Smooth muscle cell (in vitro differentiated cells): Measurements from ENCODE around the gene FUT8. TPM values are rescaled to one million over a fixed set of nuclear protein-coding genes. Genes with fewer than 3 reads are reported as not detected.

Experiments
- DNase-seq: peaks from one replicate; lab custom pipeline; 2025; ENCODE audit not compliant: unreplicated experiment; lab: John Stamatoyannopoulos, UW
- H2AFZ ChIP-seq: fragments of 200-600 bp; sonication (generic); 2 replicates; pipeline ENCODE4 v1.6.0; 2016; ENCODE audit warnings: antibody characterized with exemption, low read depth, mild to moderate bottlenecking
- H3F3A ChIP-seq: fragments of 200-600 bp; sonication (generic); 2 replicates; pipeline ENCODE4 v1.6.0; 2017; ENCODE audit warnings: antibody characterized with exemption, low read depth
- H3K27ac ChIP-seq: fragments of 200-600 bp; sonication (generic); 2 replicates; pipeline ENCODE4 v1.5.1; 2016; ENCODE audit warnings: low read depth, mild to moderate bottlenecking
- H3K27me3 ChIP-seq: fragments of 200-600 bp; sonication (generic); 2 replicates; pipeline ENCODE4 v1.6.1; 2016; ENCODE audit warnings: low read depth, mild to moderate bottlenecking
- H3K36me3 ChIP-seq: fragments of 200-600 bp; sonication (generic); 2 replicates; pipeline ENCODE4 v1.5.1; 2016; ENCODE audit warnings: low read depth
- H3K4me1 ChIP-seq: fragments of 200-600 bp; sonication (generic); 2 replicates; pipeline ENCODE4 v1.5.1; 2016; ENCODE audit warnings: low read depth
- H3K4me2 ChIP-seq: fragments of 200-600 bp; sonication (generic); 2 replicates; pipeline ENCODE4 v1.6.0; 2016; ENCODE audit warnings: mild to moderate bottlenecking
- H3K4me3 ChIP-seq: fragments of 200-600 bp; sonication (generic); 2 replicates; pipeline ENCODE4 v1.5.1; 2016; ENCODE audit warnings: mild to moderate bottlenecking
- H3K79me2 ChIP-seq: fragments of 200-600 bp; sonication (generic); 2 replicates; pipeline ENCODE4 v1.6.0; 2016; ENCODE audit warnings: low read depth, mild to moderate bottlenecking
- H3K9ac ChIP-seq: fragments of 200-600 bp; sonication (generic); 2 replicates; pipeline ENCODE4 v1.6.0; 2016; ENCODE audit warnings: low read depth
- H3K9me3 ChIP-seq: fragments of 200-600 bp; sonication (generic); replicated peaks from 2 replicates; pipeline ENCODE4 v1.5.1; 2016; ENCODE audit warnings: low read depth
- H4K20me1 ChIP-seq: fragments of 200-600 bp; sonication (generic); 2 replicates; pipeline ENCODE4 v1.6.0; 2016; ENCODE audit warnings: low read depth
- CTCF ChIP-seq: fragments of 200-600 bp; sonication (generic); IDR thresholded peaks from 2 replicates; pipeline ENCODE4 v1.5.1; 2017; ENCODE audit warnings: borderline replicate concordance, mild to moderate bottlenecking, antibody characterized with exemption; ENCODE audit not compliant: insufficient read depth, poor library complexity, severe bottlenecking
- WGBS: methylation state at CpG from one replicate; pipeline ENCODE4 v1.1.7; 2016; ENCODE audit warnings: low lambda C conversion rate; 5-methylcytosine and 5-hydroxymethylcytosine counted together
- polyA plus RNA-seq: library from polyadenylated mRNA; unstranded; fragments of >200 nt; fragmentation: Nextera tagmentation; extraction: Ambion mirVana; gene quantifications from 2 replicates; pipeline ENCODE4 v1.2.1, GENCODE V29; 2016
- total RNA-seq: library from RNA; depleted of rRNA; stranded (reverse); fragments of >200 nt; gene quantifications from 2 replicates; pipeline ENCODE4 v1.2.3, GENCODE V29; 2014

The FUT8 gene
- total and polyA plus RNA-seq, 2 experiments from 2014 or later, result 12.8 to 50.2 TPM

DNA sequence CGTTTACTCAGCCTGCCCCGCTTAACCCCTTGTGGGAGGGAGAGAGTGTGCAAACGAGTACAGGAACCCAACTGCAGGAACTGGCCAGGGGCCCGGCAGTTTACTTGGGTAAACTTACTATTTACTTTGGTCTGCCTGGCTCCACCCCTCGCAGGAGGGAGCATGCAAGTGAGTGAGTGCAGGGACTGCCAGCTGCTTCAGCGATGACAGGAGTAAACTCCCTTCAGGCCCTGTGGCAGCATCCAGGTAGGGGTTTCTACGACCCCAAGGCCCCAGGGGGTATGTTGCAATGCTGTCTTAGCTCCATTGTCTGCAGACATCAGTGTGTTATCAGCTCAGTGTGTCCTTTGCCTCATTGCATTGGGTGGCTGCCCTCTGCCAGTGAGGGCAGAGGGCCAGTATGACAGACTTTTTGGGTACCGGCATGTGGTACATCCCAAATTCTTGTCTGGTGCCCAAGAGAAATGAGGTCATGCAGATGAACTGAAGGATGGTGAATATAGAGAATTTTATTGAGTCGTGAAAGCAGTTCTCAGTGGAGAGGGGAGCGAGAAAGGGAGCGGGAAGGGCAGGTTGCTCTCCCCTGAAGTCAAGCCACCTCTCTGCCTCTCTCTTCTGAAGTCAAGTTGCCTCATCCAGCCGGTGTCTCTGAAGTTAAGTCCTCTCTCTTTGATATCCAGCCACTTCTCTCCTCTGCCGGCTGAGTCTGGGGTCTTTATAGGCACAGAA lies 181.8 kb downstream of the FUT8 start:
- H3K36me3 ChIP-seq, result no peaks in the 10 kb centered on the region
- no peaks in the 10 kb centered on the region for H3K79me2 ChIP-seq
- H3K4me3 ChIP-seq, result no peak overlapping the region
- H3F3A ChIP-seq, result no peaks in the 10 kb centered on the region
- H3K9ac ChIP-seq, result no peak overlapping the region
- DNase-seq, result no peak
- no peaks in the 10 kb centered on the region for H3K4me1 ChIP-seq
- no peak overlapping the region for H3K27ac ChIP-seq
- TF ChIP-seq CTCF, result no peak
- H2AFZ ChIP-seq, result no peak overlapping the region
- no peaks in the 10 kb centered on the region for H3K27me3 ChIP-seq
- WGBS, result 52% methylated on average over 13 of the region's 13 CpGs
- no peaks in the 10 kb centered on the region for H3K9me3 ChIP-seq
- no peaks in the 10 kb centered on the region for H4K20me1 ChIP-seq
- no peak overlapping the region for H3K4me2 ChIP-seq

DNA sequence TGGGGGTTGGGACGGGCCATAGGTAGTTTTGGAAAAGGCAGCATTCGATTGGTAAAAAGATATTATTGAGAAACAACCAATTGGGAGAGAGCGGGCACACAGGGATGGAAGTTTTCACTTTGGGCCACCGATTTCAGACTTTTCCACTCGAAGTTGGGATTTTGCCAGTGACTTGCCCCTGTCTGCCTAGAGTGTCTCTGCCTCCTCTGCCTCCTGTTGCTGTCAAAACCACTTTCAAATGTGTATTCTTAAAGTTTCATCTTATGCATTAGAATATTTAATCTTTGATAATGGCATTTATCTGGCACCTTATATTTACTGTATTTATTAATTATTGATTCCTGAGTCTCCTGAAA lies 182.3 kb downstream of the FUT8 start:
- Histone ChIP-seq H3K4me1 (no peaks in the 10 kb centered on the region), H3K4me3 (no peak overlapping the region)
- WGBS, result 94% methylated on average over 5 of the region's 5 CpGs

GRCh38 chr14:65599375-65599774 lies 186.8 kb downstream of the FUT8 start:
- Histone ChIP-seq H2AFZ (no peak overlapping the region), H4K20me1 (no peaks in the 10 kb centered on the region), H3K27ac (no peak overlapping the region), H3K36me3 (no peaks in the 10 kb centered on the region), H3K9me3 (no peaks in the 10 kb centered on the region), H3K4me2 (no peak overlapping the region), H3F3A (no peaks in the 10 kb centered on the region), H3K4me3 (no peak overlapping the region), H3K9ac (no peak overlapping the region), H3K4me1 (no peaks in the 10 kb centered on the region), H3K27me3 (no peaks in the 10 kb centered on the region), H3K79me2 (no peaks in the 10 kb centered on the region)
- 51% methylated on average over 1 of the region's 1 CpG for WGBS
- DNase-seq, result no peak
- no peak for TF ChIP-seq CTCF

More for the DNA sequence above, 182.3 kb downstream of the FUT8 start:
- H3K9ac ChIP-seq, result no peak overlapping the region
- no peaks in the 10 kb centered on the region for H3K36me3 ChIP-seq
- H2AFZ ChIP-seq, result no peak overlapping the region
- H3K9me3 ChIP-seq, result no peaks in the 10 kb centered on the region
- DNase-seq, result no peak
- TF ChIP-seq CTCF, result no peak
- H3F3A ChIP-seq, result no peaks in the 10 kb centered on the region
- no peak overlapping the region for H3K4me2 ChIP-seq
- H3K79me2 ChIP-seq, result no peaks in the 10 kb centered on the region
- H3K27ac ChIP-seq, result no peak overlapping the region
- no peaks in the 10 kb centered on the region for H4K20me1 ChIP-seq
- no peaks in the 10 kb centered on the region for H3K27me3 ChIP-seq

DNA sequence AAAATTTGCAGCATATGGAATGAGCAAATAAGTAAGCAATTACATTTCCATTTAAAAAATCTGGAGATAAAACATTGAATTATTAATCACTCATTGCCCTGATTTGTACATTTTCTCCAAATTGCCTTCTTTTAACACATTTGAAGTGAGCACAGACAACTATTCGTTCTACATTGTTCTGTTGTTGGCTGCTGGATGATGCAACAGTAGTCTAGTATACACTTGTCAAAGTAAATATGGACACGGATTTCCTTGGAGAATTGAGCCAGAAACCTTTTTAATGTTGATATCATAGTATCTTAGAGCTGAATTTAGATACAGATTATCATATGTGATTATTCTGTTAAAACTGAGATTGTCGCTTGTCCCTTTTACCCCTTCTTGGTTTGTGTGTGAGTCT lies 188.2 kb downstream of the FUT8 start:
- 79% methylated on average over 3 of the region's 3 CpGs for WGBS
- Histone ChIP-seq H3F3A (no peaks in the 10 kb centered on the region), H3K79me2 (no peaks in the 10 kb centered on the region), H3K36me3 (no peaks in the 10 kb centered on the region), H3K9ac (no peak overlapping the region), H2AFZ (no peak overlapping the region), H3K4me1 (no peaks in the 10 kb centered on the region), H3K27me3 (no peaks in the 10 kb centered on the region), H3K27ac (no peak overlapping the region), H4K20me1 (no peaks in the 10 kb centered on the region), H3K9me3 (no peaks in the 10 kb centered on the region), H3K4me2 (no peak overlapping the region), H3K4me3 (no peak overlapping the region)
- no peak for TF ChIP-seq CTCF
- DNase-seq, result no peak
